ENCODE results near the gene EPN1.

EPN1 gene

DNA sequence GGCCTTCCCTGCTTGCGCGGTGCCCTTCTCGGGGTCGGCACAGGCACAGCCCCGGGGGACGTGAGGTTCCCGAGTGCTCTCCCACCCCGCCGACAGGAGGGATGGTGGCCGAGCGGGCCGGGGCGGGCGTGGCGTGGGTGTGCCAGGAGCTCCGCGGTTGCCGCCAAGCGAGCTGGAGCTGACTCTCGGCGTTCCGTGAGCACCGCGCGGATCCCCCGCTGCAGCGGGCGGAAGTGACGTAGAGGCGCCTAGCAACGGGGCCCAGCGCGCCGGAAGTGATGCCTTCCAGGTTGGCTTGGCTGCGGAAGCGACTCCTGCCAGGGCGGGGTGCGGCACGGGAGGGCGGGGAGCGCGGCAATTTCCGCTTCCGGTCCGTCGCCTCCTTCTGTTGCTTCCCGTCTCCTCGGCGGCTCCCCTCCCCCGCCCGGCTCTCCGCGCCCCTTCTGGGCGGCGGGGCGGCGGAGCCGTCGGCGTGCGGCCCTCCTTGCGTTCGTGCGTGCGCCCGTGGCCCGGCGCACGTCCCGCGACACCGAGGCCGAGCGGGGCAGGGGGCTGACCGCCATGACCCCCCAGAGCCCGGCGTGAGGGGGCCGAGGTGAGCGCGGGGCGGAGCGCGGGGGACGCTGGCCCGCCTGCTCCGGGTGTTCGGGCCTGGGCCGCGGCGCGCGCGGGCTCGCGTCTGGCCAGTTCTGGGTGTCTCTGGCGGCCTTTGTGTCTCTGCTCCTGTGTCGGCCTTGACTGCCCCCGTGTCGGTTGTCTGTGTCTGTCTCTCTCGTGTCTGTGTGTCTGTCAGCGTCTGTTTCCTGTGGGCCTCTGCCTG is at the start of gene EPN1:
Gene EPN1, plus strand, starts transcription at position 386 of the 820 bp plus-strand sequence. CDS start 3,402 bp downstream, outside the sequence.
- DNase-seq, result peak; percentile 99

DNA sequence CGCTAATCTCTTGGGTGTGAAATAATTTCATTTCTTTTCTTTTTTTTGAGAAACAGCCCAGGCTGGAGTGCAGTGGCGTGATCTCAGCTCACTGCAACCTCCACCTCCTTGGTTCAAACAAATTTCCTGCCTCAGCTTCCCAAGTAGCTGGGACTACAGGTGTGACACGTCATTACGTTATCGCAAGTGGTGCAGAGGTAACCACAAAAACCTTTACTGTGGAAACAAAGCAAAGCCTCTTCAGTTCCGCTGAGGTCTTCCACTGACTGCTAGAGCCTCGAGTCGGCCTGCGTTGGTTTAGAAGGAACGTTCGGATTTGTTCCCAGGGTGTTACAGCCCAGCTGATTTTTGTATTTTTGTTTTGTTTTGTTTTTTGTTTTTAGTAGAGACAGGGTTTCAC is 48.7 kb upstream of the EPN1 start:
- DNase-seq, result no peak

DNA sequence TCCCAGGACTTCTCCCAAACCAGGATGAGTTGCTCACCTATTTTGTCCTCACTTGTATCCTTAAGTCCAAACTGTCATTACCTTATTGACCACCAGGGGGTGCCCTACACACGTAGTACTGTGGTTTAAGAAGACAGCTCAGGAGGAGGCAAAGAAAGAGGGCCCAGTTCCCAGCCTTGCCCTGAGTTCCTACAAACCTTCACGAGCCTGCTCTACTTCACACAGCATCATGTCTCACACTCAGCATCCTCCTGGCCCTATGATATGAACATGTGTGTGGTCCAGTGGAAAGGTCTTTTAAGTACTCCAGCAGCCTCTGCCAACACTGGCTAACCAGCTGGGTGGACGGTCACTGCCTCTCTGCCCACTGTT is 42.6 kb upstream of the EPN1 start:
- DNase-seq, result peak; percentile 97

GRCh38 chr19:55633861-55634260 is 41.2 kb upstream of the EPN1 start:
- DNase-seq, result peak; percentile 50

GRCh38 chr19:55635334-55635717 is 39.7 kb upstream of the EPN1 start:
- no peak for DNase-seq

- no peak for DNase-seq
Observed at GRCh38 chr19:55635856-55636440, 39.1 kb upstream of the EPN1 start.

GRCh38 chr19:55636723-55637122 is 38.3 kb upstream of the EPN1 start:
- no peak for DNase-seq

DNA sequence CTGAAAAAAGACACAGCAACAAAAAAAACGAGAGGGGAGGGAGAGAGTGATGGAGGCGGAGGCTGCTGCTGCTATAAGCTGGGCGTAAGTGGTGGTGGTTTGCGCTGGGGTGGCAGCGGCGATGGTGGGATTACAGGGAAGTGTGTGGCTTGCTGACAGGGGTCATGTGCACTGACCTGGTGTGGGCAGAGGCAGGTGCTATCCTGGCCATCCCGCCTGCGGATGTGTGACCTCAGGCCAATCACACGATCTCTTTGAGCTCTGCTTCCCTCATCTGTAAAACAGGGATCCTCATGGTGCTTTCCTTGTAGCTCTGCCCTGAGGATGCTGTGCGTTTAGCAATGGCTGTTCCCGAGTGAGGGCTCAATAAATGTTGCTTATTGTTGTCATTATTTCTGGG is 37.5 kb upstream of the EPN1 start:
- DNase-seq, result no peak

- peak; percentile 86 for DNase-seq
Observed at GRCh38 chr19:55638864-55639359, 36.1 kb upstream of the EPN1 start.

DNA sequence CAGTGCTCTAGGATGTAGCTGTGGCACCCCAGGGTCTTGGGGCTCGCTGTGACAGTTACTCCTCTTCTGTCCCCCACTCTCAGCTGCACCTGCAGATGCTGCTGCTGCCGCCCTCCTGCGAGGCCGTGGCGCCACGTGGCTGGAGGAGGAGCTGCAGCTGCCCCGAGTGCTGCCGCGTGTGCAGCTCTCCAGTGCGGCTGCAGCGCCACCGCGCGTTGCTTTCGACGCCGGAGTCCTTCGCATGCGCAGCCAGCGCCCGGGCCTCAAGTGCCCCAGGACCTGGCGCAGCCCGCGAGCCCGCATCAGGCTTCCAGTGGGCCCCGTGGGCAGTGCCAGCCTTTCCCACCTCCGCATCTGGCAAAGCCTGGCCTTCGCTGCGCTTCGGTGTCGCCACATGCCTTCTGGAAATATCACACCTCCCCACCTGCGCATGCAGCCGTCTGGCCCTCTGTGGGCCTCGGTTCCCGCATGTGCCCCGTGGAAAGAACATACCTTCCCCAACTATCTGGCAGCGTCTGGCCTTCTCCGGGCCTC is 34.9 kb upstream of the EPN1 start:
- no peak for DNase-seq

- peak; percentile 85 for DNase-seq
Observed at GRCh38 chr19:55640577-55641425, 34.2 kb upstream of the EPN1 start, which contains the start of gene ZNF580. ZNF580 (plus strand) TSS chr19:55641002; CDS start chr19:55642509, 1,507 bp downstream.

DNA sequence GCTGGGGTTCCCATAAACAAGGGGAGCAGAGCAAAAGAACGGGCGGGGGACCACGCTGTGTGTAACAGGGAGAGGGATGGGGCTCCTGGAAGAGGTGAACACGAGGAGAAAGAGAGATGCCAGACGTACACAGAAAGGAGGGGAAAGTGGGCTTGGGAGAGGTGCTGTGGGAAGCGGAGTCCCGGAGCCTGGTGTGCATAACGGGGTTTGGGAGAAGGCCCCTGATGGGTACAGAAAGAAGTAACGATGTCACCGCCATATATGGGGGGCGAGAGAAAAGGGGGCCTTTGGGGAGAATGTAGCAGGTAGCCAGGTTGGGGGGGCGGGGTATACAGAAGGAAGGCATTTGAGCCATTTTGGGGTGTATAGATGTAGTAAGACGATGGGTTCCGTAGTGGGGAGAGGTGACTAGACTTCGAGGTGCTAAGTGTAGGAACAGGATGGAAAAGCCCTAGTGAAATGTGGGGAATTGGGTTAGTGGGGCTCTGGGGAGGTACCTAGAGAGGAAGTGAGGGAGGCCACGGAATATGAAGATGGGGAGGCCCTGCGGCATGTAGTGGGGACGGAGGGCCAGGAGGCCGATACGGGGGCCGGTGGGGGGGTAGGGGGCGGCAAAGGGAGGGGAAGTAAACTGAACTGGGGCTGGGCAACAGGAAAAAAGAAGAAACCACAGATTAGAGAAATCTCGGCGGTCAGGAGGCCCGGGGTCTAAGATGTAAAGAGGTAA is 33.4 kb upstream of the EPN1 start:
- DNase-seq, result peak; percentile 75

- peak; percentile 65 for DNase-seq
Observed at GRCh38 chr19:55642153-55643002, 32.6 kb upstream of the EPN1 start.

GRCh38 chr19:55643003-55643886 is 31.8 kb upstream of the EPN1 start, which contains the start of gene ZNF581:
ZNF581 (plus strand) TSS chr19:55643649; CDS start chr19:55644572, 923 bp downstream.
- peak; percentile 89 for DNase-seq

DNA sequence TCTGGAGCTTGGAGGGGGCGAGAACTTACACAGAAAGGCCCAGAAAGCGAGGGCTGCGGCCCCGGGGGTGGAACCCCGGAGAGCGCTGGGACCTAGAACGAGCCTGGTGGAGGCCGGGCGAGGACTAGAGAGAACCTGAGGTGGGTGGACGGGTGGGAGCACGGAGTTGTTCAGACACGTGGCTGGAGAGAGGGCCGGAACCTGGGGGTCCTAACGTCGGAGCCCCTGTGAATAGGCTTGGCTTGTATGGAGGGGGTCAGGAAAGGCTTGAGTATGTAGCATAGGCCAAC is 31.2 kb upstream of the EPN1 start:
- DNase-seq, result peak; percentile 44

DNA sequence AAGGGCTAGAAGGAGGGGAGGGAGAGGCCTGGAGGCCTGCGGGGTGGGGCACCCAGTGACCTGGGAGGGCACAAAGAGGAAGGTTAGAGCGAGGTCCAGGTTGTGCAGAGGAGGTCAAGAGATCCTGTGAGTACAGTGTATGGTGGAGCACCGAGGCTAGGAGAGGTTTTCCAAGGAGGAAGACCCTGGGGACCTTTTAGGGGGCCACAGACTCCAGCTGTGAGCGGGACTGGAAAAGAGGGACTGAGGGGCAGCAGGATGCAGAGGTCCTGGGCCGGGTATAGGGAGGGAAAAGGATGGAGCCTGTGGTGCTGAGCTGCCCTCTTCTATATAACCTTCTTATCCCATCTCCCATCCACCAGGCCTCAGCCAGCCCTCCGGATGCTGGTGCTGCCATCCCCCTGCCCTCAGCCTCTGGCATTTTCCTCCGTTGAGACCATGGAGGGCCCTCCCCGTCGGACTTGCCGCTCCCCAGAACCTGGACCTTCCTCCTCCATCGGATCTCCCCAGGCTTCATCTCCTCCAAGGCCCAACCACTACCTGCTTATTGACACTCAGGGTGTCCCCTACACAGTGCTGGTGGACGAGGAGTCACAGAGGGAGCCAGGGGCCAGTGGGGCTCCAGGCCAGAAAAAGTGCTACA is 30.7 kb upstream of the EPN1 start:
- no peak for DNase-seq

DNA sequence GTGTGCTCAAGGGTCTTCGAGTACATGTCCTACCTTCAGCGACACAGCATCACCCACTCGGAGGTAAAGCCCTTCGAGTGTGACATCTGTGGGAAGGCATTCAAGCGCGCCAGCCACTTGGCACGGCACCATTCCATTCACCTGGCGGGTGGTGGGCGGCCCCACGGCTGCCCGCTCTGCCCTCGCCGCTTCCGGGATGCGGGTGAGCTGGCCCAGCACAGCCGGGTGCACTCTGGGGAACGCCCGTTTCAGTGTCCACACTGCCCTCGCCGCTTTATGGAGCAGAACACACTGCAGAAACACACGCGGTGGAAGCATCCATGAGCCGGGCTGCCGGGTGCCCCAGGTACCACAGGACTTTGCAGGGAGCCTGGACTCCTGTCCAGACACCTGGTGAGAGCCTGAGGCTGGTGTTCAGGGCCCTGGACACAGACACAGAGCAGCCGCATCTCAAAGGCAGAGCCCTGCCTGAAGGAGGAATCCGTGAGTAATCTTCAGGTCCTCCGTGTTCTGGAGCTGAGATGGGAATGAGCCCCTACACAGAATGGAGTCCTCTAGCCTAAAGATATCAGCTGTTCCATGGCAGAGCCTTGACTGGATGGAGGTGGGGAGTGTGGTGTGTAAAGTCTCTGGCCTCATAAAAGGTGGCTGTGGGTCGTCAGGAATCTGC is 30.0 kb upstream of the EPN1 start:
- DNase-seq, result no peak

DNA sequence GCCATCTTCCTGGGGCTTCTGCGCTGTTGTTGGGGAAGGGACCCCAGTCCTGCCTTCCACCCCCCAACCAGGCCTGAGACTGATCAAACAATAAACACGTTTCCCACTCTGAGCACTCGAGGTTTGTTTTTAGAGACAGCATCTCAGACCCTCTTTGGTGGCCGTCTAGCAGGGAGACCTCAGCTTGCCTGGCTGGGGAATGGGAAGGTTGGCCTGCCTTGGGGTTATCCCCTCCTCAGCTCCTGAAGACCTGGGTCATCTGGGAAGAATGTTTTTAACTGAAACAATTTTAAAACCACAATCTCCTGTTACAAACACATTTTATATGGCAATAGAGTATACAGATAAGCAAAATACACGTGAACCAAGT is 29.5 kb upstream of the EPN1 start:
- no peak for DNase-seq
